AG04450 (cell line): ENCODE results near the gene SLC39A2. TPM values are rescaled to one million over a fixed set of nuclear protein-coding genes. Genes with fewer than 3 reads are reported as not detected.

Source experiments
- CTCF ChIA-PET: fragments of 300-600, 350-600 bp; formaldehyde crosslinking; extraction: SDS; loops from one replicate; lab custom pipeline; 2022; ENCODE audit warnings: antibody characterized with exemption, inconsistent platforms; lab: Charles Lee
- POLR2A ChIA-PET: fragments of 350-600 bp; formaldehyde crosslinking; extraction: SDS; loops from one replicate; lab custom pipeline; 2021; ENCODE audit warnings: antibody characterized with exemption, inconsistent platforms; lab: Yijun Ruan, JAX
- DNase-seq: peaks from one replicate; pipeline ENCODE4 v3.0.0-alpha.2; 2011; ENCODE audit warnings: low read depth, low spot score
- H3K27ac ChIP-seq: one replicate; pipeline ENCODE4 v1.5.1; 2012; ENCODE audit warnings: low read depth, low read length, control low read depth
- H3K27me3 ChIP-seq: one replicate; pipeline ENCODE4 v1.6.0; 2012; ENCODE audit warnings: low read length; ENCODE audit not compliant: control insufficient read depth, insufficient read depth
- H3K4me3 ChIP-seq: 2 replicates; pipeline ENCODE4 v1.5.1; 2011; ENCODE audit warnings: mild to moderate bottlenecking, low read depth, low read length, control low read depth
- H3K9me3 ChIP-seq: 2 replicates; pipeline ENCODE4 v1.5.1; 2012; ENCODE audit warnings: low read length; ENCODE audit not compliant: control insufficient read depth, insufficient read depth
- polyA plus RNA-seq: library from polyadenylated mRNA; depleted of rRNA; stranded (reverse); fragments of >200 nt; gene quantifications from 2 replicates; pipeline ENCODE4 v1.2.3, GENCODE V29; 2011
- TF ChIP-seq, protein P1 (sequence below): IDR thresholded peaks from 2 replicates; pipeline ENCODE4 v1.5.1; 2011; ENCODE audit warnings: low read depth, low read length, control low read depth, inconsistent platforms

The SLC39A2 gene
- polyA plus RNA-seq, 1 experiment, result 0.06 TPM

DNA sequence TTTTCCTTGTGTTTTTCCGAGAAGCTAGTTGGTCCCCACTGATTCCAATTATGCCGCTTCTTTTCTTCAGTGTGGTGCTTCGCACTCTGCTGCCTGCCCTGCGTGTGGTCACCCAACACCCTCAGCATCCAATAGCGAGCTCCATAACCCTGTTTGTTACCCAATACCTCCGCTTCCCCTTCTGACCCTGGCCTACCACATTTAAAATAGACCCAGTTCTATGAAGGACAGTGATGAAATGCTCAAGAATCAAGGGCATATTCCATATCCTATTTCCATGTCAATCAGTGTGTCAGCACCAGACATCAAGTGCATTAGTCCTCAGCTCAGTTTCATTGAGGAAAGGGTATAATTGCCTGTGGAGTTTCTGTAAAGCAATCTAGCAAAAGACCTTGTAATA, 16.2 kb downstream of the SLC39A2 start:
- no peak overlapping the region for H3K4me3 ChIP-seq
- TF ChIP-seq, protein P1, sequence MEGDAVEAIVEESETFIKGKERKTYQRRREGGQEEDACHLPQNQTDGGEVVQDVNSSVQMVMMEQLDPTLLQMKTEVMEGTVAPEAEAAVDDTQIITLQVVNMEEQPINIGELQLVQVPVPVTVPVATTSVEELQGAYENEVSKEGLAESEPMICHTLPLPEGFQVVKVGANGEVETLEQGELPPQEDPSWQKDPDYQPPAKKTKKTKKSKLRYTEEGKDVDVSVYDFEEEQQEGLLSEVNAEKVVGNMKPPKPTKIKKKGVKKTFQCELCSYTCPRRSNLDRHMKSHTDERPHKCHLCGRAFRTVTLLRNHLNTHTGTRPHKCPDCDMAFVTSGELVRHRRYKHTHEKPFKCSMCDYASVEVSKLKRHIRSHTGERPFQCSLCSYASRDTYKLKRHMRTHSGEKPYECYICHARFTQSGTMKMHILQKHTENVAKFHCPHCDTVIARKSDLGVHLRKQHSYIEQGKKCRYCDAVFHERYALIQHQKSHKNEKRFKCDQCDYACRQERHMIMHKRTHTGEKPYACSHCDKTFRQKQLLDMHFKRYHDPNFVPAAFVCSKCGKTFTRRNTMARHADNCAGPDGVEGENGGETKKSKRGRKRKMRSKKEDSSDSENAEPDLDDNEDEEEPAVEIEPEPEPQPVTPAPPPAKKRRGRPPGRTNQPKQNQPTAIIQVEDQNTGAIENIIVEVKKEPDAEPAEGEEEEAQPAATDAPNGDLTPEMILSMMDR, result no peak
- peaks cover 23% of the 10 kb centered on the region for H3K27me3 ChIP-seq
- ChIA-PET POLR2A (interaction anchor here (0.6 to 2.0 kb wide), 6 partner anchors 25 to 179 kb away, joined by 3 to 12 read pairs (median 3); partner anchors contain the start of gene ARHGEF40), CTCF (interaction anchor here (0.6 to 13.3 kb wide), 45 partner anchors 8 to 704 kb away, joined by 3 to 310 read pairs (median 9); partner anchors contain the start of genes ARHGEF40, NDRG2, RNASE7 and RNASE8)
- H3K27ac ChIP-seq, result no peak overlapping the region
- H3K9me3 ChIP-seq, result no peaks in the 10 kb centered on the region
- no peak for DNase-seq

DNA sequence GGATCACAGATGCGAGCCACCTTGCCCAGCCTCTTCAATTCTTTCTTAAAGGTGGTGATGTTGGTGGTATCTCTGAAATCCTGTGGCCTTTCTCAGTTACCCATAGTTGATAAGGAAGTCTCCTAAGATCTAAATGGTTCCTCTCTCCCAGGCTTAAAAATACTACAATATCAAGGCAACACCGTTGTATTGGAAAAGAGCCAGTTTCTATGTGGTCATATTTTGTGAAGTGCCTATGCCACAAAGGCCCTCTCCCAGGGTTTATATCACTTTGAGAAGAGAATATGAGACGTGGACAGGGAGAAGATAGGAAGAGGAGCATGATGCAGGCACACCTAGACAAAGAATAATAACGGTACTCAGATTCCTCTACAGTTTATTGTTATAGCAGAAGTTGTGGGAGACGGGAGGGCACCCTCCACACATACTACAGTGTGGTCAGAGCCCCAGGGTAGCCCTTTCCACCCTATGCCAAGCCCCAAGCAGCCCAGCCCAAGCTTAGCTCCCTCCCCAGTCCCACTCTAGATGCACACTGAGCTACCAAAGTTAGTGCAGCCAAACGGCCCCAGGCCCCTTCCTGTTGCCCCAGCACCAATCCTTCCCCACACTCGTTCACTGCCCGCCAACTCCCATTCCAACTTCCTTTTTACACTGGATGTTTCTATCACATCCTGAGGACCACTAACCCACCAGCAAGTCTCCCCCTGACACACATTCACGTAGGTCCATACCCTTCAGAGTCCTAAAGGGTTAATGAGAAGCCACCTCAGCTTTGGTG, 17.5 kb downstream of the SLC39A2 start:
- POLR2A ChIA-PET, result no interaction called here
- Histone ChIP-seq H3K27me3 (peaks cover 28% of the 10 kb centered on the region), H3K4me3 (no peak overlapping the region), H3K9me3 (no peaks in the 10 kb centered on the region), H3K27ac (no peak overlapping the region)
- DNase-seq, result no peak
- TF ChIP-seq, protein P1, result no peak
- CTCF ChIA-PET, result interaction anchor here (1.7 to 13.3 kb wide), 12 partner anchors 12 to 120 kb away, joined by 4 to 310 read pairs (median 44); partner anchors contain the start of genes RNASE7, SLC39A2 and TMEM253

DNA sequence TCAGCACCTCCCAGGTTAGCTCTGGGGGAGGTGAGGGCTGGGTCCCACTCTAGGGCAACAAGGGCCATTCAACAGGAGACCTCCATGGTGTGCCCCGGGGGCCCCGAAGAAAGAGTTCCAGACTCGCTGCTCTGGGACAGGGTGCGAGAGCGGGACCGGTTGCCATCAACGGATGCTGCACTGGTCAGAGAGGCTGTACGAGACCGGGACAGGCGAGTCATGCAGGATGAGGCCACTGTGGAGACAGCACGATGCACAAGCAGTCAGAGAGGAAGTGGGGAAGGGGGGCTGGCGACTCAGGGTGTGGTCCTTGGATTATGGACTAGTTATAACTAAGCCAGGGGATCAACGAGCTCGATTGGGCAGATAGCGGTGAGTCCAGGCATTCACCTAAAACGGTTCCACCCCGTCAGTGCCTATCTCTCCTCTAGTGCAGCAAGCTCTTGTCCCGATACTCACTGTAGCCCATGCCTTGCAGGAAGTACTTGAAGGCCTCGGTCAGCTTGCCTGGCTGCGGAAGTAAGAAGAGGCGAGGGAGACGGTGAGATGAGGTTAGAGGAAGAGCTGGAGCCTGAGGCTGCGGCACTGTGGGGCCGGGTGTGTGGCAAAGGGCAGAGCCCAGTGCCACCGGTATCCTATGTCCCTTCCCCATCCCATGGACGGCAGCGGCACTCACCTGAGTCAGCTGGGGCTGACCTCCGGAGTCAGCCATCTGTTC, 18.6 kb downstream of the SLC39A2 start:
- TF ChIP-seq, protein P1, result no peak
- Histone ChIP-seq H3K4me3 (no peak overlapping the region), H3K27me3 (peaks cover 32% of the 10 kb centered on the region), H3K27ac (no peak overlapping the region), H3K9me3 (no peaks in the 10 kb centered on the region)
- CTCF ChIA-PET, result interaction anchor here (1.3 to 13.3 kb wide), 6 partner anchors 13 to 150 kb away, joined by 3 to 310 read pairs (median 88); partner anchors contain the start of gene RNASE7
- POLR2A ChIA-PET, result interaction anchor here (0.9 kb wide), 1 partner anchor 86 kb away, joined by 4 read pairs; no protein-coding TSS in a partner anchor
- no peak for DNase-seq

DNA sequence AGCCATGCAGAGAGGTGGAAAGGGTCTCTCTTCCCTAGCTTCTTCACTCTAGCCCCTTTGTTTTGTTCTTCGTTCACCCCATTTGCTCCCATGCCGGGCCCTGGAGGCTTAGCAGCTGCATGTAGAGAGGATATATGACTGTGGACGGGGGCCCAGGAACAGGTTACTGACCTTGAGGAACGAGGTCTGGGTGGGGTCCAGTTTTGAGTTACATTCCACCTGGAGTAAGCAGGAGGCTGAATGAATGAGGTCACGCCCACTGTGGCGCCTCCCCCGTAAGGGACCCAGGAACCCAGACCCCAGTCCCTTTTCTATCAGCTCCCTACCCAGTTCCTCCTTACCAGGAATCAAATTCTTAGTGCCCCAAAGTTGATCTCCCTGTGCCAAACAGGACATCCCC, 19.2 kb downstream of the SLC39A2 start:
- Histone ChIP-seq H3K27ac (no peak overlapping the region), H3K9me3 (no peaks in the 10 kb centered on the region), H3K4me3 (no peak overlapping the region), H3K27me3 (peaks cover 36% of the 10 kb centered on the region)
- POLR2A ChIA-PET, result interaction anchor here (0.9 kb wide), 1 partner anchor 85 kb away, joined by 4 read pairs; no protein-coding TSS in a partner anchor
- TF ChIP-seq, protein P1, result no peak
- CTCF ChIA-PET, result interaction anchor here (1.3 to 13.3 kb wide), 7 partner anchors 13 to 150 kb away, joined by 3 to 310 read pairs (median 6); partner anchors contain the start of gene RNASE7
- DNase-seq, result no peak
